Calu3 (cell line): ENCODE measurements around the gene POLE3. TPM values are rescaled to one million over a fixed set of nuclear protein-coding genes. Genes with fewer than 3 reads are reported as not detected.
"Not testable (repeated sequence)": the region's sequence is repeated elsewhere in the genome, so short reads cannot be mapped to it uniquely, and the experiment has no call there.

Source experiments
- BruUV-seq: library from RNA; stranded (reverse); fragments of 400-500 nt; replicated peaks from 2 replicates; lab custom pipeline; 2021; lab: Mats Ljungman, UMichigan
- CTCF ChIA-PET: fragments of 300-600 bp; sonication (Branson Sonifier 250); formaldehyde crosslinking; loops from one replicate; lab custom pipeline; 2022; ENCODE audit warnings: antibody characterized with exemption; lab: Charles Lee
- DNase-seq: peaks from one replicate; pipeline ENCODE4 v3.0.0; 2022
- H3K27ac Mint-ChIP-seq: one replicate; pipeline ENCODE4 v1.8.0; 2022; ENCODE audit warnings: mixed read lengths; ENCODE audit not compliant: unreplicated experiment
- H3K27me3 Mint-ChIP-seq: one replicate; pipeline ENCODE4 v1.8.0; 2022; ENCODE audit warnings: mixed read lengths; ENCODE audit not compliant: unreplicated experiment
- H3K36me3 Mint-ChIP-seq: one replicate; pipeline ENCODE4 v1.8.0; 2022; ENCODE audit warnings: mild to moderate bottlenecking, moderate library complexity, mixed read lengths; ENCODE audit not compliant: insufficient read depth, unreplicated experiment
- H3K4me1 Mint-ChIP-seq: one replicate; pipeline ENCODE4 v1.8.0; 2022; ENCODE audit warnings: mild to moderate bottlenecking, low read depth, mixed read lengths; ENCODE audit not compliant: unreplicated experiment
- H3K4me3 Mint-ChIP-seq: one replicate; pipeline ENCODE4 v1.8.0; 2022; ENCODE audit warnings: mild to moderate bottlenecking, low read depth, moderate library complexity, mixed read lengths; ENCODE audit not compliant: unreplicated experiment
- H3K9me3 Mint-ChIP-seq: one replicate; pipeline ENCODE4 v1.8.0; 2022; ENCODE audit warnings: low read depth, mixed read lengths; ENCODE audit not compliant: unreplicated experiment
- intact Hi-C: fragments of 100-400 bp; cut with micrococcal nuclease; formaldehyde crosslinking; loops from one replicate; pipeline ENCODE4 v1.10.0; 2022; ENCODE audit not compliant: unreplicated experiment
- total RNA-seq: library from RNA; stranded (reverse); gene quantifications from 2 replicates; pipeline ENCODE4 v1.2.3, GENCODE V29; 2022
- TF ChIP-seq, protein P1 (sequence below): fragments of 200-600 bp; IDR thresholded peaks from one replicate; pipeline ENCODE4 v1.8.0; 2022; ENCODE audit warnings: antibody characterized with exemption; ENCODE audit not compliant: unreplicated experiment

The POLE3 gene
- total RNA-seq, 1 experiment from 2014 or later: 37.7 TPM

GRCh38 chr9:113368348-113368981 lies 42.0 kb downstream of the POLE3 start:
- Mint-ChIP-seq H3K36me3 (peaks cover 15% of the 10 kb centered on the region), H3K27ac (no peak overlapping the region), H3K27me3 (no peaks in the 10 kb centered on the region), H3K9me3 (no peaks in the 10 kb centered on the region), H3K4me3 (no peak overlapping the region), H3K4me1 (no peaks in the 10 kb centered on the region)
- intact Hi-C loops: no loop called here
- BruUV-seq: no TSS peak
- TF ChIP-seq, protein P1, sequence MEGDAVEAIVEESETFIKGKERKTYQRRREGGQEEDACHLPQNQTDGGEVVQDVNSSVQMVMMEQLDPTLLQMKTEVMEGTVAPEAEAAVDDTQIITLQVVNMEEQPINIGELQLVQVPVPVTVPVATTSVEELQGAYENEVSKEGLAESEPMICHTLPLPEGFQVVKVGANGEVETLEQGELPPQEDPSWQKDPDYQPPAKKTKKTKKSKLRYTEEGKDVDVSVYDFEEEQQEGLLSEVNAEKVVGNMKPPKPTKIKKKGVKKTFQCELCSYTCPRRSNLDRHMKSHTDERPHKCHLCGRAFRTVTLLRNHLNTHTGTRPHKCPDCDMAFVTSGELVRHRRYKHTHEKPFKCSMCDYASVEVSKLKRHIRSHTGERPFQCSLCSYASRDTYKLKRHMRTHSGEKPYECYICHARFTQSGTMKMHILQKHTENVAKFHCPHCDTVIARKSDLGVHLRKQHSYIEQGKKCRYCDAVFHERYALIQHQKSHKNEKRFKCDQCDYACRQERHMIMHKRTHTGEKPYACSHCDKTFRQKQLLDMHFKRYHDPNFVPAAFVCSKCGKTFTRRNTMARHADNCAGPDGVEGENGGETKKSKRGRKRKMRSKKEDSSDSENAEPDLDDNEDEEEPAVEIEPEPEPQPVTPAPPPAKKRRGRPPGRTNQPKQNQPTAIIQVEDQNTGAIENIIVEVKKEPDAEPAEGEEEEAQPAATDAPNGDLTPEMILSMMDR: no peak
- DNase-seq: no peak
- CTCF ChIA-PET: interaction anchor here (0.7 kb wide), 1 partner anchor 448 kb away, joined by 3 read pairs; no protein-coding TSS in a partner anchor

- intact Hi-C loops, H3K9me3 Mint-ChIP-seq, DNase-seq, BruUV-seq, H3K4me1 Mint-ChIP-seq, H3K4me3 Mint-ChIP-seq, H3K27me3 Mint-ChIP-seq, H3K27ac Mint-ChIP-seq, H3K36me3 Mint-ChIP-seq: not testable (repeated sequence)
- CTCF ChIA-PET: interaction anchor here (0.7 to 1.2 kb wide), 2 partner anchors 24 to 1075 kb away, joined by 5 to 6 read pairs; no protein-coding TSS in a partner anchor
These were observed 44.8 kb downstream of the POLE3 start for GRCh38 chr9:113365652-113366051.

GRCh38 chr9:113364951-113365350 lies 45.5 kb downstream of the POLE3 start:
- Mint-ChIP-seq H3K27me3 (no peaks in the 10 kb centered on the region), H3K4me3 (no peak overlapping the region), H3K36me3 (no peaks in the 10 kb centered on the region), H3K27ac (no peak overlapping the region), H3K4me1 (no peaks in the 10 kb centered on the region), H3K9me3 (no peaks in the 10 kb centered on the region)
- no TSS peak for BruUV-seq
- TF ChIP-seq, protein P1: no peak
- CTCF ChIA-PET: interaction anchor here (1.2 kb wide), 1 partner anchor 23 kb away, joined by 6 read pairs; no protein-coding TSS in a partner anchor
- intact Hi-C loops: no loop called here
- DNase-seq: no peak

DNA sequence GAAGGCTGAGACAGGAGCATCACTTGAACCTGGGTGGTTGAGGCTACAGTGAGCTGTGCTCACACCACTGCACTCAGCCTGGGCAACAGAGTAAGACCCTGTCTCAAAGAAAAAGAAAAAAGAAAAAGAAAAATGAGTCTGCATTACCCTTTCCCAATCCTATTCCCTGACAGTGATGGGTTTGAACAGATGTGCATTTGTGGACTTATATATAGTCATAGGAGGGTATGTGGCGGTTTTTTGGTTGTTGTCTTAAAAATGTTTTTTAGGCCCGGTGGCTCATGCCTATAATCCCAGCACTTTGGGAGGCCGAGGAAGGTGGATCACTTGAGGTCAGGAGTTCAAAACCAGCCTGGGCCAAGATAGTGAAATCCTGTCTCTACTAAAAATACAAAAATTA lies 47.1 kb downstream of the POLE3 start:
- DNase-seq: no peak
- Mint-ChIP-seq H3K27ac (no peak overlapping the region), H3K9me3 (no peaks in the 10 kb centered on the region), H3K27me3 (no peaks in the 10 kb centered on the region), H3K36me3 (no peaks in the 10 kb centered on the region), H3K4me3 (no peak overlapping the region), H3K4me1 (no peaks in the 10 kb centered on the region)
- TF ChIP-seq, protein P1: no peak
- CTCF ChIA-PET: interaction anchor here (0.6 kb wide), 1 partner anchor 62 kb away, joined by 4 read pairs; no protein-coding TSS in a partner anchor
- intact Hi-C loops: no loop called here
- BruUV-seq: no TSS peak
